Measurements from ENCODE around the gene SLC30A9. TPM values are rescaled to one million over a fixed set of nuclear protein-coding genes. Genes with fewer than 3 reads are reported as not detected.

SLC30A9 gene
- total RNA-seq, 2 donors from 2014 or later: 43.5 to 63.3 TPM

DNA sequence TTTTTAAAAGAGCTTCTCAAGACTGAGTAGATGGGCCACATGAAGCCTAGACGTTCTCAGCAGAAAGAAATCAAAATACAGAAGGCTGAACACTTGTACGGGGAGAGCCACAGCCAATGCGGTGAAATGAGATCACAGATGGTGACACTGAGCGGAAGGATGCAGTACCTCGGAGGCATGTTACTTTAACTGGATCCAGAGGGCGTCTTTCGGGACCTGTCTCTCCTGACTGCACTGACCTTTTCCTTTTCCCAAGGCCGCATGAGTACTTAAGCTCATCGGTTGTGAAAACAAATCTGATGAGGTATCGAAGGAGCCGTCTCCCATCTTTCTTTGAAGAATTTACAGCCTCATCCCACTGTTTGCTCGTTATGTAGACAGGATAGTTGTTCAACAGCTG is 129.6 kb downstream of the SLC30A9 start:
- ATAC-seq (no peak), DNase-seq (no peak)
- WGBS, 2 donors: 33 to 53% methylated on average over 11 to 12 of the region's 12 CpGs
- Histone ChIP-seq H3K4me1 (no peaks in the 10 kb centered on the region), H3K9me3 (no peaks in the 10 kb centered on the region), H3K27ac (no peak overlapping the region), H3K36me3 (replicated peaks in 1 of 2; ENCODE audit: insufficient read depth in 1 of 2, low read depth in 2 of 2) (no peaks in the 10 kb centered on the region), H3K27me3 (no peaks in the 10 kb centered on the region), H3K4me3 (no peak overlapping the region)
- intact Hi-C loops (cut with DNase I): no loop called here
- TF ChIP-seq, protein P1, sequence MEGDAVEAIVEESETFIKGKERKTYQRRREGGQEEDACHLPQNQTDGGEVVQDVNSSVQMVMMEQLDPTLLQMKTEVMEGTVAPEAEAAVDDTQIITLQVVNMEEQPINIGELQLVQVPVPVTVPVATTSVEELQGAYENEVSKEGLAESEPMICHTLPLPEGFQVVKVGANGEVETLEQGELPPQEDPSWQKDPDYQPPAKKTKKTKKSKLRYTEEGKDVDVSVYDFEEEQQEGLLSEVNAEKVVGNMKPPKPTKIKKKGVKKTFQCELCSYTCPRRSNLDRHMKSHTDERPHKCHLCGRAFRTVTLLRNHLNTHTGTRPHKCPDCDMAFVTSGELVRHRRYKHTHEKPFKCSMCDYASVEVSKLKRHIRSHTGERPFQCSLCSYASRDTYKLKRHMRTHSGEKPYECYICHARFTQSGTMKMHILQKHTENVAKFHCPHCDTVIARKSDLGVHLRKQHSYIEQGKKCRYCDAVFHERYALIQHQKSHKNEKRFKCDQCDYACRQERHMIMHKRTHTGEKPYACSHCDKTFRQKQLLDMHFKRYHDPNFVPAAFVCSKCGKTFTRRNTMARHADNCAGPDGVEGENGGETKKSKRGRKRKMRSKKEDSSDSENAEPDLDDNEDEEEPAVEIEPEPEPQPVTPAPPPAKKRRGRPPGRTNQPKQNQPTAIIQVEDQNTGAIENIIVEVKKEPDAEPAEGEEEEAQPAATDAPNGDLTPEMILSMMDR (IDR thresholded peaks at IDR 0.05): no peak
- no peak for TF ChIP-seq POLR2A (IDR thresholded peaks at IDR 0.05)

DNA sequence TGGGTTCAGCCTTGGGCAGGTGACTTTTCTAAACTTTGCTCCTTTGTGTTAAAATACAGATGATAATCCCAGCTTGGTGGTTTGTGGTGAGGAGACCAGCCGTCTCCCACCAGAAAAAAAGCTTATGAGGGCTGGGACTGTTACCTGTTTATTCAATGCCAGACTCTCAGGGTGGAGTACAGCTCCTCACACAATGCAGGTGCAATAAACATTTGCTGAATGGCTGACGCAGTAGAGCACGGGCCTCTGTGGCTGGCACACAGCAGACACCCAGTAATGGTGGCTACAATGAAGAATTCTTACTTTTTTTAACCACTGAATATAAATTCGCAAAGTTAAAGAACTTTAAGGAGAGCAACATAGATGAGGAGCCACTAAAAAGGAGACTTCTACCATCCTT is 131.9 kb downstream of the SLC30A9 start:
- no peaks in the 10 kb centered on the region for H3K36me3 ChIP-seq (replicated peaks in 1 of 2; ENCODE audit: insufficient read depth in 1 of 2, low read depth in 2 of 2)
- no peak for TF ChIP-seq POLR2A (IDR thresholded peaks at IDR 0.05)
- TF ChIP-seq, protein P1 (IDR thresholded peaks at IDR 0.05): no peak
- H3K27ac ChIP-seq: no peak overlapping the region
- H3K4me3 ChIP-seq: no peak overlapping the region
- H3K9me3 ChIP-seq: no peaks in the 10 kb centered on the region
- no peak for ATAC-seq
- H3K27me3 ChIP-seq: no peaks in the 10 kb centered on the region
- DNase-seq: no peak
- no peaks in the 10 kb centered on the region for H3K4me1 ChIP-seq
- WGBS, 2 donors: 57 to 60% methylated on average over 4 of the region's 4 CpGs
- intact Hi-C loops (cut with DNase I): no loop called here

DNA sequence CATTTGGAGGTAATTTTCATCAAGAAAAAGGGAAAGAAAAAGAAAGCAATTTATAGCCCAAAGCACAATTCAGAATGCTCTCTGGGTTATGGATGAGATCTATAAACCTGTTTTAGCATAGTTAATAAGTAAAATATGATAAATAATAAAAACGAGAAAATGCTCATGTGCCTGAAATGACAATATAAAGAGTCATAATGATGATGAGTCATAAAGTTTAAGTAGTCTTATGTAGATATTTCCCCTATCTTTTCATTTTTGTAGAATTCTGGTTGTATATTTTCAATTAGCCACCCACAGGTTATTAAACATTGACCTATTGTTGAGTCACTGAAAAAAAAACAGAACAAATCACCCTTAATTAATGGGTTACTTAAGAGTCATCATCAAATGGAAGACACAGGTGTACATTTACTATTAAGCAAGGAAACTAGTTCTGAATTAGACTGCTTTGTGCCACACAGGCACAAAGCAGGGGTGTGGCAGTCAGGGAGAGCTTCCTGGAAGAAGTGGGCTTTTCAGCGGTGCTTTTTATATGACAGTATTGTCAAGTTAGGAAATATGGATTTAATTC is 132.8 kb downstream of the SLC30A9 start:
- ATAC-seq (no peak), DNase-seq (no peak)
- Histone ChIP-seq H3K27ac (no peak overlapping the region), H3K36me3 (replicated peaks in 1 of 2; ENCODE audit: insufficient read depth in 1 of 2, low read depth in 2 of 2) (no peaks in the 10 kb centered on the region), H3K9me3 (no peaks in the 10 kb centered on the region), H3K4me1 (no peaks in the 10 kb centered on the region), H3K27me3 (no peaks in the 10 kb centered on the region), H3K4me3 (no peak overlapping the region)
- 51 to 53% methylated on average over 2 of the region's 2 CpGs for WGBS, 2 donors
- TF ChIP-seq, protein P1 (IDR thresholded peaks at IDR 0.05): no peak
- no peak for TF ChIP-seq POLR2A (IDR thresholded peaks at IDR 0.05)
- intact Hi-C loops (cut with DNase I): no loop called here

DNA sequence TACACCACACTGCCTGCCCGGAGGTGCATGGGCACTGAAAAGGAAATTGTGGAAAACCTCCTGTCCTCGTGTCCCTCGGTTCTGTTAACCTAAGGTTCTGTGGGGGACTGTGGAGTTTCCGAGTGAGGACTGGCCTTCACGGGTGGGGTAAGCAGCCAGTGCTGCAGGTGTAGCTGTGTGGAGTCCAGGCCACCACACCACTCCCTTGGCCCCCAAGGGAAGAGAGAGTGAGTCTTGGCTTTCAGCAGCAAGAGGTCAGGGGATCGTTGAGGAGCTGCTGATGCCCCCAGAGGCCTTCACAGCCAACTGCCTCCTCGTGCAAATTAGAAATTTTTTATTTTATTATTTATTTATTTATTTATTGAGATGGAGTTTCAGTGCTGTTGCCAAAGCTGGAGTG is 141.8 kb downstream of the SLC30A9 start:
- no peaks in the 10 kb centered on the region for H3K9me3 ChIP-seq
- TF ChIP-seq, protein P1 (IDR thresholded peaks at IDR 0.05): no peak
- TF ChIP-seq POLR2A (IDR thresholded peaks at IDR 0.05): no peak
- WGBS, 2 donors: 64 to 72% methylated on average over 7 of the region's 7 CpGs
- no peaks in the 10 kb centered on the region for H3K4me1 ChIP-seq
- no peaks in the 10 kb centered on the region for H3K27me3 ChIP-seq
- H3K4me3 ChIP-seq: no peak overlapping the region
- no peak for DNase-seq
- H3K36me3 ChIP-seq (replicated peaks in 1 of 2; ENCODE audit: insufficient read depth in 1 of 2, low read depth in 2 of 2): no peaks in the 10 kb centered on the region
- intact Hi-C loops (cut with DNase I): no loop called here
- H3K27ac ChIP-seq: no peak overlapping the region
- no peak for ATAC-seq

DNA sequence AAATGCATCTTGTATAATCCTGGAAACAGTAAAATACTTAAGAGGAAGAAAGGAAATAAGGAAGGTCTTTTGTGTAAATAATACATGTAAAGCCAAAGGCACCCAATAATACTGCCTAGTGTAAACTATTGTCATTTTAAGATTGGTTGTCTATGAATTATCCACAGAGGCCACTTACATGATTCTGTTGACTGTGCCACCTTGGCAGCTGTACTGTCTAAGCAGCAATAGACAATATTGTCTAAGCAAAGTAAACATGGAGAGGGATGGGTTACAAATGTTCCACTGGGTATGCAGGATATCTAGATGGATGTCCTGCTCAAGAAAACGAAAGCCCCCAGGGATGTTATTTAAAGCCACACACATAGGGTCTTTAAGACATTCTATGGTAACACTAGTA is 142.7 kb downstream of the SLC30A9 start:
- Histone ChIP-seq H3K9me3 (no peaks in the 10 kb centered on the region), H3K36me3 (replicated peaks in 1 of 2; ENCODE audit: insufficient read depth in 1 of 2, low read depth in 2 of 2) (no peaks in the 10 kb centered on the region), H3K27me3 (no peaks in the 10 kb centered on the region), H3K4me3 (no peak overlapping the region), H3K27ac (no peak overlapping the region), H3K4me1 (no peaks in the 10 kb centered on the region)
- DNase-seq (no peak), ATAC-seq (no peak)
- 35 to 39% methylated on average over 1 of the region's 1 CpG for WGBS, 2 donors
- intact Hi-C loops (cut with DNase I): no loop called here
- TF ChIP-seq, protein P1 (IDR thresholded peaks at IDR 0.05): no peak
- TF ChIP-seq POLR2A (IDR thresholded peaks at IDR 0.05): no peak
